HG03060 (cell line): ENCODE measurements around the gene GAD1.

Source experiments
- ATAC-seq: cut with Tn5 transposase; IDR thresholded peaks from one replicate; pipeline ENCODE4 v1.9.1; 2021; ENCODE audit warnings: low read depth, moderate number of reproducible peaks; ENCODE audit not compliant: unreplicated experiment

The GAD1 gene

GRCh38 chr2:170887496-170887895 lies 70.8 kb downstream of the GAD1 start:
- no peak for ATAC-seq

- no peak for ATAC-seq
Measured at GRCh38 chr2:170887896-170888295, 71.2 kb downstream of the GAD1 start.

- ATAC-seq, result no peak
Measured at GRCh38 chr2:170891893-170892292, 75.2 kb downstream of the GAD1 start.

- ATAC-seq, result no peak
Measured at GRCh38 chr2:170892391-170892951, 75.8 kb downstream of the GAD1 start.

GRCh38 chr2:170895023-170895757 lies 78.5 kb downstream of the GAD1 start:
- no peak for ATAC-seq

- ATAC-seq, result no peak
Measured at GRCh38 chr2:170896622-170897021, 79.9 kb downstream of the GAD1 start.

GRCh38 chr2:170897108-170897507 lies 80.4 kb downstream of the GAD1 start:
- no peak for ATAC-seq

GRCh38 chr2:170905864-170906263 lies 89.2 kb downstream of the GAD1 start:
- ATAC-seq, result no peak
